Transverse colon (tissue), 4 donors: ENCODE measurements around the gene TNPO2. TPM values are rescaled to one million over a fixed set of nuclear protein-coding genes. Genes with fewer than 3 reads are reported as not detected.
A peak's percentile ranks its signal among the peaks of the same experiment; 100 is the strongest.

ENCODE experiments used
- DNase-seq: peaks from one replicate; pipeline ENCODE4 v3.0.0-alpha.2; 2019
- H3K27ac ChIP-seq, 4 donors: fragments of 200-600 bp; sonication (generic); 2 replicates each; pipeline ENCODE4 v1.5.1; 2016 to 2018; ENCODE audit warnings: inconsistent platforms in 4 of 4
- H3K27me3 ChIP-seq: fragments of 200-600 bp; sonication (generic); 2 replicates; pipeline ENCODE4 v1.5.1; 2017; ENCODE audit warnings: inconsistent platforms
- H3K36me3 ChIP-seq, 4 donors: fragments of 200-600 bp; sonication (generic); 2 replicates each; pipeline ENCODE4 v1.5.1; 2017 to 2019; ENCODE audit warnings: inconsistent platforms in 4 of 4
- H3K4me1 ChIP-seq, 4 donors: fragments of 200-600 bp; sonication (generic); 2 replicates each; pipeline ENCODE4 v1.5.1; 2017 to 2020; ENCODE audit warnings: inconsistent platforms in 4 of 4
- H3K4me3 ChIP-seq, 4 donors: fragments of 200-600 bp; sonication (generic); 1 replicate in 1 of 4; 2 replicates in 3 of 4; pipeline versions ENCODE4 v1.5.1 to v1.6.1; 2017 to 2019; ENCODE audit warnings: inconsistent platforms in 4 of 4
- H3K9me3 ChIP-seq, 2 donors: fragments of 200-600 bp; sonication (generic); 2 replicates each; pipeline ENCODE4 v1.5.1; 2017 to 2019; ENCODE audit warnings: inconsistent platforms in 2 of 2
- EP300 ChIP-seq: sonication (generic); formaldehyde crosslinking; IDR thresholded peaks from one replicate; pipeline ENCODE4 v1.6.1; 2017; ENCODE audit warnings: antibody characterized with exemption, low read depth
- POLR2A ChIP-seq: fragments of 450-650 bp; IDR thresholded peaks from one replicate; pipeline ENCODE4 v1.6.1; 2016; ENCODE audit warnings: antibody characterized with exemption, mild to moderate bottlenecking, moderate library complexity
- POLR2AphosphoS5 ChIP-seq, 3 donors: sonication (generic); formaldehyde crosslinking; IDR thresholded peaks; one replicate each; pipeline ENCODE4 v1.6.1; 2016; ENCODE audit warnings: antibody characterized with exemption in 3 of 3
- WGBS, 2 donors: methylation state at CpG; one replicate each; pipeline ENCODE4 v1.1.5; 2018; ENCODE audit warnings: low coverage in 1 of 2; 5-methylcytosine and 5-hydroxymethylcytosine counted together
- in situ Hi-C, 4 donors: fragments of 200-750 bp; cut with MboI; loops; one replicate each; pipeline versions ENCODE4 v1.15.0 to v1.15.1; 2017; ENCODE audit warnings: low sequenced_read_pairs in 3 of 4, low pct_ligation_motif_present in 1 of 4, low pct_unique_long_range_greater_than_20kb in 1 of 4
- intact Hi-C: fragments of 100-400 bp; cut with DNase I; formaldehyde crosslinking; loops from one replicate; pipeline ENCODE4 v1.15.1; 2023; ENCODE audit warnings: low total_unique reads
- total RNA-seq, 4 donors: library from RNA; depleted of rRNA; stranded (reverse); fragments of >200 nt; gene quantifications; one replicate each; pipeline ENCODE4 v1.1.0, GENCODE V29; 2016
- TF ChIP-seq, protein P1 (sequence below), 5 experiments: fragments of 200-600 bp in 3 of 5; fragments of 450-650 bp in 2 of 5; sonication (generic) in 3 of 5; IDR thresholded peaks; 1 replicate in 2 of 5; 2 replicates in 3 of 5; pipeline ENCODE4 v1.5.1; 2016 to 2017; ENCODE audit warnings: antibody characterized with exemption in 5 of 5, inconsistent platforms in 3 of 5, mild to moderate bottlenecking in 2 of 5, moderate library complexity in 1 of 5

The TNPO2 gene
- total RNA-seq, 4 donors from 2014 or later: 39.2 to 128 (median 62.7) TPM

DNA sequence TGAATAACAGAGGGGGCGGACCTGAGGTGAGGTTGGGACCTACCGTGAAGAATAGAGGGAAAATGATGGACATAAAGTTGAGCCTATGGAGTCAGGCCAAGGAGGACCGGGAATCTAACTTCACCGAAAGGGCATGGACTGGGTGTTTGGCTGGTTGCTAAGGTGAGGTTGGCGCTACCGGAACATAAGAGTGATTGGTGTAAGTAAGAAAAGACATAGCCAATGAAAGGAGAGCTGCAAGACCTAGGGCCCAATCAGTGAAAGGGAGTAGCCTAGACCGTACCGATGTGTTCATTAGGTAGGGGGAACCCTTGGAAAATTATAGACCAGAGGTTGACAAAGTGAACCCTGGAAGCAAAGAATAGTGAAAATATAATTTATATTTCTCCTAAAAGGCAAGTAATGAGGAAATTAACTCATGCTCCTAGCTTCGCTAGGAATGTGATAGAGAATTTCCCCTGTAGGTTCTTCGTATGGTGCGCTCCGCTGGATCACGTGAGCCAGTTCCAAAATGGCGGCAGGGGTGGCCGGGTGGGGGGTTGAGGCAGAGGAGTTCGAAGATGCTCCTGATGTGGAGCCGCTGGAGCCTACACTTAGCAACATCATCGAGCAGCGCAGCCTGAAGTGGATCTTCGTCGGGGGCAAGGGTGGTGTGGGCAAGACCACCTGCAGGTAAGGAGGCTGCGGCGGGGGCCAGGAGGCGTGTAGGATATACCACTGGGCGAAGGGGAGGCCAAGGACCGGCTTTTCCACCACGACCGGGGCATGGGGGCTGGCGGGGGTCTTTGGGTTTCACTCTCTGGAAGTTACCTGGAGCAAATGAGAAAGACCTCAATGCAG, 13.5 kb upstream of the TNPO2 start, which contains the start of gene GET3:
Gene GET3 (plus strand): TSS at position 503 of the 840 bp plus-strand sequence. CDS start 9 bp downstream, at position 512.
- WGBS, 2 donors: 0% methylated on average over 12 to 29 of the region's 29 CpGs
- in situ Hi-C loops: no loop called here

DNA sequence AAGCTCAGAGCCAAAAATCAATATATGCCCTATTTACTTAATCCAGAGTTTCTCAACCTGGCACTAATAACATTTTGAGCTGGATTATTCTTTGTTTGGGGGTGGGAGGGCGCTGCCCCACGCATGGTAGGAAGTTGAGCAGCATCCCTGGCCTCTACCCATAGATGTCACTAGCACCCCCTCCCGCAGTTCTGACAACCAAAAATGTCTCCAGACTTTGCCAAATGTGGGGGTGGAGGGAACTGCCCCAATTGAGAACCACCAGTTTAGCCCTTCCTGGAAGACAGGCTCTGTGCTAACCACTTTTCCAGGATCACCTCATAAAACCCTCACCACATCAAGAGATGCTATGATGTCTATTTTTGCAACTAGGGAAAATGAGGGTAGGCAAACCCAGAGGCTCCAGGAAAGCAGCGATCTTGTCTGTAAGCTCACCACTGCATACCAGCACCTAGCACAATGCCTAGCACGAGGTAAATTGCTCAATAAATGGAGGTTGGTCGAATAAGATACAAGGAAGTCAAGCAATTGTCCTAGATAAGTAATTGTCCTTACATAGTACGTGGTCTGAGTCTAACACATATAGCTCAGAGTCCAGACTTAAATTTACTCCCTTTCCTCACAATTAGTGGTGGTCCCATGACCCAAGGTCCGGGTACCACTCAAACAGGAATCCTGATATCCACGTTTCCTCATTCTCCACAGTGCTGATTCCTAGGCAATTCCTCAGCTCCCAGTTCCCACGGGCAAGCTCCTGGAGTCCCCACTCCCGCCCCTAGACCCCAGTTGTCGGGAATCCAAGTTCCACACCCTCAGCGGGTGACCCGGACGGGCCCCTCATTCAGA, 9.9 kb upstream of the TNPO2 start:
- no peak for TF ChIP-seq EP300
- TF ChIP-seq, protein P1, sequence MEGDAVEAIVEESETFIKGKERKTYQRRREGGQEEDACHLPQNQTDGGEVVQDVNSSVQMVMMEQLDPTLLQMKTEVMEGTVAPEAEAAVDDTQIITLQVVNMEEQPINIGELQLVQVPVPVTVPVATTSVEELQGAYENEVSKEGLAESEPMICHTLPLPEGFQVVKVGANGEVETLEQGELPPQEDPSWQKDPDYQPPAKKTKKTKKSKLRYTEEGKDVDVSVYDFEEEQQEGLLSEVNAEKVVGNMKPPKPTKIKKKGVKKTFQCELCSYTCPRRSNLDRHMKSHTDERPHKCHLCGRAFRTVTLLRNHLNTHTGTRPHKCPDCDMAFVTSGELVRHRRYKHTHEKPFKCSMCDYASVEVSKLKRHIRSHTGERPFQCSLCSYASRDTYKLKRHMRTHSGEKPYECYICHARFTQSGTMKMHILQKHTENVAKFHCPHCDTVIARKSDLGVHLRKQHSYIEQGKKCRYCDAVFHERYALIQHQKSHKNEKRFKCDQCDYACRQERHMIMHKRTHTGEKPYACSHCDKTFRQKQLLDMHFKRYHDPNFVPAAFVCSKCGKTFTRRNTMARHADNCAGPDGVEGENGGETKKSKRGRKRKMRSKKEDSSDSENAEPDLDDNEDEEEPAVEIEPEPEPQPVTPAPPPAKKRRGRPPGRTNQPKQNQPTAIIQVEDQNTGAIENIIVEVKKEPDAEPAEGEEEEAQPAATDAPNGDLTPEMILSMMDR (IDR thresholded peaks at IDR 0.05): peak in 1 of 5 experiments; percentile 13
- Histone ChIP-seq H3K4me3 (peak overlapping the region; percentile 80 to 97 (median 92)), H3K36me3 (peaks cover 0 to 13% (median 5%) of the 10 kb centered on the region in 4 donors), H3K4me1 (peaks cover 22 to 51% (median 35%) of the 10 kb centered on the region in 4 donors), H3K27ac (peak overlapping the region; percentile 91 to 96 (median 94)), H3K27me3 (no peaks in the 10 kb centered on the region), H3K9me3 (no peaks in the 10 kb centered on the region)
- DNase-seq: no peak
- intact Hi-C loops: no loop called here
- 0% methylated on average over 2 to 15 of the region's 15 CpGs for WGBS, 2 donors
- in situ Hi-C loops: no loop called here

More for the DNA sequence above, 13.5 kb upstream of the TNPO2 start, which contains the start of gene GET3:
- Histone ChIP-seq H3K27ac (peak within 1 kb of the TSS; percentile 85 to 90 (median 90)), H3K36me3 (peaks cover 0 to 6% (median 0%) of the 10 kb centered on the region in 4 donors), H3K4me1 (peaks cover 22 to 44% (median 31%) of the 10 kb centered on the region in 4 donors), H3K9me3 (no peaks in the 10 kb centered on the region), H3K4me3 (peak within 1 kb of the TSS; percentile 57 to 85 (median 80)), H3K27me3 (no peaks in the 10 kb centered on the region)
- peak; percentile 79 for DNase-seq
- intact Hi-C loops: no loop called here
- TF ChIP-seq, protein P1 (IDR thresholded peaks at IDR 0.05): peak in 2 of 5 experiments; percentile 69 to 70
- TF ChIP-seq POLR2A (peak; percentile 58), EP300 (no peak), POLR2AphosphoS5 (IDR thresholded peaks at IDR 0.05) (peak; percentile 21 to 72 (median 52))

DNA sequence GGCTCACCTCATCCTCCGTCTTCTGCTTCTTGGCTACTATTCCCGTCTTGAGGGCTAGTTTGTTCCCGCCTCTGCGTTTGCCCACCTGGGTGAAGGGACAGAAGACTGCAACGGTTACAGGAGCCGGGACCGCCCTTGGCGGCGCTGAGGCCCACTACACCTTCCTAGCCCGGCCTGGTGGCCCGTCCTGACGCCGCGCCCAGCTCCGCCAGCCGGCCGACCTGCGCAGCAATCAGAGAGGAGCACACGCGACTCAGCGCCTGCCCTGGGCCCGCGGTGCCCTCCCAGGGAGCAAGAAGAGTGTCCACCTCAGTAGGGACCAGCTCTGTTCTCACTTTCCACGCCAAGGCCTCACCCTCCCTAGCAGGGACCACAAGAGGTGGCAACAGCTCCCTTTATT, 7.6 kb upstream of the TNPO2 start:
- H3K36me3 ChIP-seq: peaks cover 0 to 16% (median 5%) of the 10 kb centered on the region in 4 donors
- TF ChIP-seq, protein P1 (IDR thresholded peaks at IDR 0.05): no peak
- TF ChIP-seq POLR2AphosphoS5 (IDR thresholded peaks at IDR 0.05) (no peak), POLR2A (no peak), EP300 (no peak)
- WGBS, 2 donors: 80 to 89% methylated on average over 2 to 22 of the region's 24 CpGs

DNA sequence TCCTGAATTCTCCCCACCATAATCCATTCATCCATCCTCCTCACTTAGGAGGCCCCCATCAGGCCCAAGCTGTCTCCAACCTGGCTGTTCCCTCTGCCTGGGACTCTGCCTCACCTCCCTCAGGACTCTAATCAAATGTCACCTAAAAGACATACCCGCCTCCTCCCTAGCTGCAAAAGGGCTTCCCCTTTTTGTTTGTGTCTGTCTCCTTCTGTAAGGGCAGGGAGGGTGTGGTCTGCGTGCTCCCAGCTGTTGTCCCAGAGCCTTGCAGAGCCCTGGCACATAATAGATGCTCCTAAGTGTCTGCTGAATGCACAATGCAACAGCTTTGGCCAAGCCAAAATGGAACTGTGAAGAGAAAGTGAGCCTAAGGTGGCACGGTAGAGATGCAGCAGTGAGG, 6.3 kb upstream of the TNPO2 start:
- H3K36me3 ChIP-seq: peaks cover 0 to 16% (median 5%) of the 10 kb centered on the region in 4 donors
- intact Hi-C loops: no loop called here
- 57 to 78% methylated on average over 1 to 3 of the region's 3 CpGs for WGBS, 2 donors
- H3K27ac ChIP-seq: no peak overlapping the region
- peaks cover 12 to 27% (median 21%) of the 10 kb centered on the region in 4 donors for H3K4me1 ChIP-seq
- TF ChIP-seq POLR2A (no peak), POLR2AphosphoS5 (IDR thresholded peaks at IDR 0.05) (no peak), EP300 (no peak)
- TF ChIP-seq, protein P1 (IDR thresholded peaks at IDR 0.05): no peak
- H3K27me3 ChIP-seq: no peaks in the 10 kb centered on the region
- no peak for DNase-seq
- no peak overlapping the region for H3K4me3 ChIP-seq
- in situ Hi-C loops: no loop called here
- H3K9me3 ChIP-seq: no peaks in the 10 kb centered on the region

More for the DNA sequence above, 7.6 kb upstream of the TNPO2 start:
- in situ Hi-C loops: no loop called here
- Histone ChIP-seq H3K9me3 (no peaks in the 10 kb centered on the region), H3K27ac (no peak overlapping the region), H3K4me3 (no peak overlapping the region), H3K27me3 (no peaks in the 10 kb centered on the region), H3K4me1 (peaks cover 14 to 37% (median 24%) of the 10 kb centered on the region in 4 donors)
- DNase-seq: no peak
- intact Hi-C loops: no loop called here
